Endothelial cell of umbilical vein (primary cell): Measurements from ENCODE around the gene PAX8. TPM values are rescaled to one million over a fixed set of nuclear protein-coding genes. Genes with fewer than 3 reads are reported as not detected.

ENCODE experiments used
- BruUV-seq: library from RNA; stranded (reverse); fragments of 400-500 nt; replicated peaks from 2 replicates; lab custom pipeline; 2021; lab: Mats Ljungman, UMichigan
- CTCF ChIA-PET: fragments of 300-600, 350-600 bp; sonication (Branson Sonifier 250); formaldehyde crosslinking; loops from one replicate; lab custom pipeline; 2021; ENCODE audit warnings: antibody characterized with exemption, inconsistent platforms; lab: Charles Lee
- POLR2A ChIA-PET: fragments of 300-600, 350-600 bp; sonication (Branson Sonifier 250); formaldehyde crosslinking; loops from one replicate; lab custom pipeline; 2021; ENCODE audit warnings: antibody characterized with exemption, inconsistent platforms; lab: Charles Lee
- DNase-seq: peaks from one replicate; pipeline ENCODE4 v3.0.0-alpha.2; 2011; ENCODE audit warnings: low read depth, low spot score
- FAIRE-seq: peaks from 2 replicates; lab custom pipeline; 2011; peaks lifted over from hg19 to GRCh38; lab: Jason Lieb, UNC
- H2AFZ ChIP-seq: 2 replicates; pipeline ENCODE4 v1.6.0; 2012; ENCODE audit warnings: low read depth, low read length, control low read depth, inconsistent platforms
- H3K27ac ChIP-seq: 2 replicates; pipeline ENCODE4 v1.5.1; 2011; ENCODE audit warnings: low read depth, mild to moderate bottlenecking, control low read depth, low read length, moderate library complexity; ENCODE audit not compliant: insufficient read depth
- H3K27me3 ChIP-seq, 2 experiments: 2 replicates each; pipeline versions ENCODE4 v1.6.0 to v1.6.1; 2011; ENCODE audit warnings: low read length in 2 of 2, mixed read lengths in 1 of 2; ENCODE audit not compliant: control insufficient read depth in 2 of 2, insufficient read depth in 2 of 2
- H3K36me3 ChIP-seq, 2 experiments: 2 replicates in 1 of 2; 3 replicates in 1 of 2; pipeline ENCODE4 v1.5.1; 2011; ENCODE audit warnings: low read length in 2 of 2, mild to moderate bottlenecking in 1 of 2, moderate library complexity in 1 of 2; ENCODE audit not compliant: control insufficient read depth in 2 of 2, insufficient read depth in 2 of 2; ENCODE audit errors: extremely low read depth in 1 of 2
- H3K4me1 ChIP-seq: 3 replicates; pipeline ENCODE4 v1.5.1; 2011; ENCODE audit warnings: mild to moderate bottlenecking, low read length; ENCODE audit not compliant: control insufficient read depth, insufficient read depth; ENCODE audit errors: extremely low read depth
- H3K4me2 ChIP-seq: 2 replicates; pipeline ENCODE4 v1.6.1; 2011; ENCODE audit warnings: low read length, control low read depth, mixed read lengths; ENCODE audit not compliant: insufficient read depth
- H3K4me3 ChIP-seq, 3 experiments: fragments of 200-600 bp in 1 of 3; sonication (generic), shearing (Covaris generic) in 1 of 3; replicated peaks in 1 of 3; 2 replicates each; pipeline ENCODE4 v1.5.1; 2011 to 2016; ENCODE audit warnings: control low read depth in 3 of 3, low read length in 3 of 3, mild to moderate bottlenecking in 2 of 3, inconsistent platforms in 1 of 3, low read depth in 1 of 3, moderate library complexity in 1 of 3; ENCODE audit not compliant: insufficient read depth in 1 of 3
- H3K79me2 ChIP-seq: 2 replicates; pipeline ENCODE4 v1.6.0; 2012; ENCODE audit warnings: low read length, inconsistent platforms; ENCODE audit not compliant: control insufficient read depth, insufficient read depth
- H3K9ac ChIP-seq: replicated peaks from 2 replicates; pipeline ENCODE3; 2011; ENCODE audit warnings: low read length, control low read depth; ENCODE audit not compliant: insufficient read depth; ENCODE audit errors: extremely low read depth
- H3K9me1 ChIP-seq: replicated peaks from 3 replicates; pipeline ENCODE4 v1.6.0; 2011; ENCODE audit warnings: mild to moderate bottlenecking, low read length; ENCODE audit not compliant: control insufficient read depth, insufficient read depth; ENCODE audit errors: extremely low read depth
- H3K9me3 ChIP-seq: replicated peaks from 2 replicates; pipeline ENCODE4 v1.5.1; 2012; ENCODE audit warnings: low read length, inconsistent platforms; ENCODE audit not compliant: control insufficient read depth, insufficient read depth
- H4K20me1 ChIP-seq: replicated peaks from 2 replicates; pipeline ENCODE3; 2011; ENCODE audit warnings: mild to moderate bottlenecking, low read length; ENCODE audit not compliant: control insufficient read depth, insufficient read depth; ENCODE audit errors: extremely low read depth
- EZH2 ChIP-seq: IDR thresholded peaks from 2 replicates; pipeline ENCODE4 v1.6.1; 2012; ENCODE audit warnings: borderline replicate concordance, low read depth, mild to moderate bottlenecking, moderate library complexity, low read length, inconsistent platforms; ENCODE audit not compliant: severe bottlenecking
- FOS ChIP-seq: IDR thresholded peaks from 2 replicates; pipeline ENCODE4 v1.6.1; 2011; ENCODE audit warnings: mild to moderate bottlenecking, low read length, moderate library complexity, borderline replicate concordance; ENCODE audit not compliant: insufficient read depth
- GATA2 ChIP-seq: IDR thresholded peaks from 2 replicates; pipeline ENCODE4 v1.7.0; 2011; ENCODE audit warnings: low read depth, mild to moderate bottlenecking, moderate library complexity, mixed read lengths, low read length; ENCODE audit not compliant: insufficient read length, insufficient read depth
- JUN ChIP-seq: IDR thresholded peaks from 2 replicates; pipeline ENCODE4 v1.6.1; 2011; ENCODE audit warnings: borderline replicate concordance, low read depth; ENCODE audit not compliant: insufficient read length, insufficient read depth
- MYC ChIP-seq: IDR thresholded peaks from one replicate; pipeline ENCODE4 v1.6.1; 2011; ENCODE audit warnings: mild to moderate bottlenecking, low read depth, low read length
- POLR2A ChIP-seq: IDR thresholded peaks from 2 replicates; pipeline ENCODE4 v1.6.1; 2012; ENCODE audit warnings: low read depth, mild to moderate bottlenecking, control low read depth, low read length
- POLR2AphosphoS5 ChIP-seq: IDR thresholded peaks from 2 replicates; pipeline ENCODE4 v1.6.1; 2012; ENCODE audit warnings: low read depth, mild to moderate bottlenecking, control low read depth, low read length, moderate library complexity; ENCODE audit not compliant: insufficient read depth
- dilution Hi-C: fragments of 300-500 bp; cut with MboI; formaldehyde crosslinking; loops from one replicate; pipeline ENCODE4 v1.15.0; 2019; ENCODE audit warnings: low sequenced_read_pairs; ENCODE audit not compliant: extremely low pct_ligation_motif_present
- intact Hi-C: fragments of 100-400 bp; cut with micrococcal nuclease; formaldehyde crosslinking; loops from one replicate; pipeline ENCODE4 v1.10.0; 2022
- polyA plus RNA-seq, 4 experiments: library from polyadenylated mRNA; depleted of rRNA in 3 of 4; stranded (reverse) in 3 of 4; unstranded in 1 of 4; fragments of >200 nt; gene quantifications; 2 replicates each; pipeline versions ENCODE4 v1.2.1 to v1.2.3, GENCODE V29; 2011 to 2012; ENCODE audit warnings: missing spikeins in 1 of 4
- total RNA-seq: library from RNA; stranded (reverse); gene quantifications from 2 replicates; pipeline ENCODE4 v1.2.3, GENCODE V29; 2021
- TF ChIP-seq, protein P1 (sequence below), 2 donors: IDR thresholded peaks; 1 replicate in 1 of 2; 2 replicates in 1 of 2; pipeline ENCODE4 v1.5.1; 2011; ENCODE audit warnings: low read length in 2 of 2, mild to moderate bottlenecking in 2 of 2, moderate library complexity in 2 of 2, control low read depth in 1 of 2, inconsistent platforms in 1 of 2, low read depth in 1 of 2; ENCODE audit not compliant: insufficient read depth in 1 of 2; ENCODE audit errors: extremely low read depth in 1 of 2
- TF ChIP-seq, protein P2 (sequence below): IDR thresholded peaks from 2 replicates; pipeline ENCODE4 v1.6.1; 2011; ENCODE audit not compliant: insufficient read depth, insufficient read length

The PAX8 gene
- total and polyA plus RNA-seq, 2 donors (not counting 3 experiments of a cell fraction or from before 2014, with no cell fraction given), result 0.22 to 0.62 TPM

DNA sequence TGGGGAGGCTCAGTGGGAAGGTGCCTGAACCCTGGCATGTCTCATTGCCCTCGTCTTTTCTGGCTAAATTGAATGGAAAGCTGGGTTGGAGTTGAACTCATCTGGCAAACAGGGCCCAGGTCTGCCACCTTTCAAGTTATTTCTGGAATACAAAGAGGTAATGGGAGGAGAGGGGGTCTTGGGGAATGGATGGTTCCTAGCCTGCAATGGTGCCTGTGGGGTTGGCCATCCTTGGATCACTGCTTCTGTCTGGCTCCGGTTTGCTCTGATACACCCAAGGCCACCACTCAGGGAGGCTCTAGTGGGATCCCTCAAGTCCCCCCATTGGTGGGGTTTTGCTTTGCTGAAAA, 59.7 kb downstream of the PAX8 start:
- peaks cover 16% of the 10 kb centered on the region for H3K4me1 ChIP-seq
- H3K9ac ChIP-seq, result no peak overlapping the region
- no peaks in the 10 kb centered on the region for H3K9me3 ChIP-seq
- DNase-seq (no peak), FAIRE-seq (no peak)
- H3K9me1 ChIP-seq, result no peaks in the 10 kb centered on the region
- H3K4me2 ChIP-seq, result no peak overlapping the region
- CTCF ChIA-PET, result no interaction called here
- dilution Hi-C loops (no loop called here), intact Hi-C loops (no loop called here)
- no TSS peak for BruUV-seq
- H2AFZ ChIP-seq, result no peak overlapping the region
- no peaks in the 10 kb centered on the region for H3K79me2 ChIP-seq
- POLR2A ChIA-PET, result no interaction called here
- H3K4me3 ChIP-seq, result no peak overlapping the region
- no peaks in the 10 kb centered on the region for H4K20me1 ChIP-seq
- no peaks in the 10 kb centered on the region for H3K36me3 ChIP-seq
- TF ChIP-seq, protein P1, sequence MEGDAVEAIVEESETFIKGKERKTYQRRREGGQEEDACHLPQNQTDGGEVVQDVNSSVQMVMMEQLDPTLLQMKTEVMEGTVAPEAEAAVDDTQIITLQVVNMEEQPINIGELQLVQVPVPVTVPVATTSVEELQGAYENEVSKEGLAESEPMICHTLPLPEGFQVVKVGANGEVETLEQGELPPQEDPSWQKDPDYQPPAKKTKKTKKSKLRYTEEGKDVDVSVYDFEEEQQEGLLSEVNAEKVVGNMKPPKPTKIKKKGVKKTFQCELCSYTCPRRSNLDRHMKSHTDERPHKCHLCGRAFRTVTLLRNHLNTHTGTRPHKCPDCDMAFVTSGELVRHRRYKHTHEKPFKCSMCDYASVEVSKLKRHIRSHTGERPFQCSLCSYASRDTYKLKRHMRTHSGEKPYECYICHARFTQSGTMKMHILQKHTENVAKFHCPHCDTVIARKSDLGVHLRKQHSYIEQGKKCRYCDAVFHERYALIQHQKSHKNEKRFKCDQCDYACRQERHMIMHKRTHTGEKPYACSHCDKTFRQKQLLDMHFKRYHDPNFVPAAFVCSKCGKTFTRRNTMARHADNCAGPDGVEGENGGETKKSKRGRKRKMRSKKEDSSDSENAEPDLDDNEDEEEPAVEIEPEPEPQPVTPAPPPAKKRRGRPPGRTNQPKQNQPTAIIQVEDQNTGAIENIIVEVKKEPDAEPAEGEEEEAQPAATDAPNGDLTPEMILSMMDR (IDR thresholded peaks at IDR 0.05; ENCODE audit: extremely low read depth in 1 of 2, insufficient read depth in 1 of 2, low read depth in 1 of 2, low read length in 2 of 2), result no peak
- no peak for TF ChIP-seq POLR2AphosphoS5
- TF ChIP-seq POLR2A, result no peak
- TF ChIP-seq JUN, result no peak
- no peak for TF ChIP-seq MYC
- TF ChIP-seq FOS, result no peak
- no peak for TF ChIP-seq EZH2
- TF ChIP-seq, protein P2, sequence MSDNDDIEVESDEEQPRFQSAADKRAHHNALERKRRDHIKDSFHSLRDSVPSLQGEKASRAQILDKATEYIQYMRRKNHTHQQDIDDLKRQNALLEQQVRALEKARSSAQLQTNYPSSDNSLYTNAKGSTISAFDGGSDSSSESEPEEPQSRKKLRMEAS, result no peak
- TF ChIP-seq GATA2, result no peak
- H3K27me3 ChIP-seq, result peaks cover 0 to 5% of the 10 kb centered on the region in 2 experiments
- no peak overlapping the region for H3K27ac ChIP-seq
